H9 (cell line): Measurements from ENCODE around the gene TCF4. TPM values are rescaled to one million over a fixed set of nuclear protein-coding genes. Genes with fewer than 3 reads are reported as not detected.

Source experiments
- DNase-seq: peaks from one replicate; pipeline ENCODE4 v3.0.0-alpha.2; 2017
- H2AFZ ChIP-seq: one replicate; pipeline ENCODE4 v1.6.1; 2013; ENCODE audit warnings: mild to moderate bottlenecking, low read length, control low read depth, moderate library complexity
- H2AK5ac ChIP-seq: 2 replicates; pipeline ENCODE4 v1.6.1; 2013; ENCODE audit warnings: low read length, control low read depth, mixed read lengths; ENCODE audit not compliant: insufficient read length
- H2BK120ac ChIP-seq: one replicate; pipeline ENCODE4 v1.6.1; 2013; ENCODE audit warnings: low read depth, mild to moderate bottlenecking, low read length, control low read depth, inconsistent platforms; ENCODE audit not compliant: poor library complexity, severe bottlenecking
- H2BK12ac ChIP-seq: 2 replicates; pipeline ENCODE4 v1.6.1; 2013; ENCODE audit warnings: low read length, control low read depth, mixed read lengths, low read depth; ENCODE audit not compliant: insufficient read length
- H2BK15ac ChIP-seq: 2 replicates; pipeline ENCODE4 v1.6.1; 2013; ENCODE audit warnings: low read depth, low read length, control low read depth
- H2BK20ac ChIP-seq: one replicate; pipeline ENCODE4 v1.6.1; 2013; ENCODE audit warnings: low read depth, mild to moderate bottlenecking, low read length, control low read depth, inconsistent platforms; ENCODE audit not compliant: poor library complexity, severe bottlenecking
- H2BK5ac ChIP-seq: 2 replicates; pipeline ENCODE4 v1.6.1; 2013; ENCODE audit warnings: low read length, control low read depth, mixed read lengths; ENCODE audit not compliant: insufficient read length
- H3K14ac ChIP-seq: 2 replicates; pipeline ENCODE4 v1.6.1; 2013; ENCODE audit warnings: low read length, control low read depth; ENCODE audit not compliant: insufficient read depth
- H3K18ac ChIP-seq: 2 replicates; pipeline ENCODE4 v1.6.1; 2013; ENCODE audit warnings: low read depth, mild to moderate bottlenecking, mixed read lengths, low read length, control low read depth; ENCODE audit not compliant: insufficient read length
- H3K23ac ChIP-seq: 2 replicates; pipeline ENCODE4 v1.6.1; 2013; ENCODE audit warnings: low read length, control low read depth, mixed read lengths, low read depth; ENCODE audit not compliant: insufficient read length
- H3K23me2 ChIP-seq: 2 replicates; pipeline ENCODE4 v1.6.1; 2013; ENCODE audit warnings: low read depth, mild to moderate bottlenecking, mixed read lengths, low read length, control low read depth; ENCODE audit not compliant: insufficient read length, poor library complexity, severe bottlenecking
- H3K27ac ChIP-seq: 2 replicates; pipeline ENCODE4 v1.5.1; 2013; ENCODE audit warnings: low read length, control low read depth, mixed read lengths, low read depth; ENCODE audit not compliant: insufficient read length
- H3K27me3 ChIP-seq: 2 replicates; pipeline ENCODE4 v1.6.1; 2013; ENCODE audit warnings: low read length, control low read depth, inconsistent platforms; ENCODE audit not compliant: insufficient read depth
- H3K4ac ChIP-seq: 2 replicates; pipeline ENCODE4 v1.6.1; 2013; ENCODE audit warnings: low read depth, mild to moderate bottlenecking, control low read depth, inconsistent platforms, low read length, moderate library complexity
- H3K4me1 ChIP-seq: 2 replicates; pipeline ENCODE4 v1.6.1; 2013; ENCODE audit warnings: low read length, control low read depth, inconsistent platforms; ENCODE audit not compliant: insufficient read depth
- H3K4me2 ChIP-seq: 2 replicates; pipeline ENCODE4 v1.6.1; 2013; ENCODE audit warnings: low read length, control low read depth, mixed read lengths; ENCODE audit not compliant: insufficient read length, insufficient read depth
- H3K56ac ChIP-seq: 2 replicates; pipeline ENCODE4 v1.6.1; 2013; ENCODE audit warnings: low read depth, mild to moderate bottlenecking, mixed read lengths, low read length, control low read depth; ENCODE audit not compliant: insufficient read length
- H3K79me1 ChIP-seq: 2 replicates; pipeline ENCODE4 v1.6.1; 2013; ENCODE audit warnings: low read depth, mild to moderate bottlenecking, moderate library complexity, low read length, control low read depth, inconsistent platforms; ENCODE audit not compliant: insufficient read depth, poor library complexity, severe bottlenecking
- H3K79me2 ChIP-seq: 2 replicates; pipeline ENCODE4 v1.6.1; 2013; ENCODE audit warnings: low read length, control low read depth, inconsistent platforms; ENCODE audit not compliant: insufficient read depth
- H3K9ac ChIP-seq: 2 replicates; pipeline ENCODE4 v1.6.1; 2013; ENCODE audit warnings: low read length, control low read depth, mixed read lengths; ENCODE audit not compliant: insufficient read length; ENCODE audit errors: extremely low read depth
- H3K9me3 ChIP-seq: one replicate; pipeline ENCODE4 v1.6.1; 2013; ENCODE audit warnings: low read depth, low read length, inconsistent platforms; ENCODE audit not compliant: control insufficient read depth
- H3T11ph ChIP-seq: one replicate; pipeline ENCODE4 v1.6.1; 2013; ENCODE audit warnings: mild to moderate bottlenecking, low read length, control low read depth, inconsistent platforms
- H4K20me1 ChIP-seq: one replicate; pipeline ENCODE4 v1.6.1; 2013; ENCODE audit not compliant: control insufficient read depth, insufficient read length, insufficient read depth
- H4K5ac ChIP-seq: 2 replicates; pipeline ENCODE4 v1.6.1; 2013; ENCODE audit warnings: low read depth, mild to moderate bottlenecking, mixed read lengths, low read length, control low read depth; ENCODE audit not compliant: insufficient read length
- H4K8ac ChIP-seq: replicated peaks from 2 replicates; pipeline ENCODE4 v1.6.1; 2013; ENCODE audit warnings: low read length, control low read depth, mixed read lengths, low read depth; ENCODE audit not compliant: insufficient read length
- H4K91ac ChIP-seq: 2 replicates; pipeline ENCODE4 v1.6.1; 2013; ENCODE audit warnings: low read depth, mild to moderate bottlenecking, moderate library complexity, mixed read lengths, low read length, control low read depth; ENCODE audit not compliant: insufficient read length
- H3K27ac Mint-ChIP-seq, 3 experiments: 2 replicates in 2 of 3; 3 replicates in 1 of 3; pipeline ENCODE4 v1.8.0; 2020 to 2021; ENCODE audit warnings: mixed read lengths in 3 of 3, mild to moderate bottlenecking in 1 of 3, moderate library complexity in 1 of 3
- H3K27me3 Mint-ChIP-seq: 2 replicates; pipeline ENCODE4 v1.8.0; 2021; ENCODE audit warnings: low read depth, mild to moderate bottlenecking, moderate library complexity, mixed read lengths
- H3K36me3 Mint-ChIP-seq, 3 experiments: 2 replicates in 2 of 3; 3 replicates in 1 of 3; pipeline ENCODE4 v1.8.0; 2020 to 2021; ENCODE audit warnings: low read depth in 3 of 3, mixed read lengths in 3 of 3; ENCODE audit not compliant: insufficient read depth in 1 of 3
- H3K4me1 Mint-ChIP-seq, 2 experiments: 2 replicates each; pipeline ENCODE4 v1.8.0; 2020; ENCODE audit warnings: mixed read lengths in 2 of 2
- H3K4me3 Mint-ChIP-seq, 2 experiments: 2 replicates in 1 of 2; 3 replicates in 1 of 2; pipeline ENCODE4 v1.8.0; 2020 to 2021; ENCODE audit warnings: mild to moderate bottlenecking in 2 of 2, mixed read lengths in 2 of 2, moderate library complexity in 1 of 2
- H3K9me3 Mint-ChIP-seq, 2 experiments: 2 replicates in 1 of 2; 3 replicates in 1 of 2; pipeline ENCODE4 v1.8.0; 2020; ENCODE audit warnings: mild to moderate bottlenecking in 2 of 2, mixed read lengths in 2 of 2, moderate library complexity in 1 of 2
- CTCF ChIP-seq: fragments of 200-600 bp; sonication (generic); conservative IDR thresholded peaks from 3 replicates; pipeline ENCODE4 v1.8.0; 2021; ENCODE audit warnings: antibody characterized with exemption, mild to moderate bottlenecking
- WGBS: extraction: QIAGEN DNeasy Blood & Tissue Kit; methylation state at CpG from one replicate; pipeline ENCODE4 v1.1.7; 2013; ENCODE audit warnings: missing lambda C conversion rate, low lambda C conversion rate, mixed read lengths; ENCODE audit not compliant: insufficient read length; ENCODE audit errors: extremely low coverage; 5-methylcytosine and 5-hydroxymethylcytosine counted together
- total RNA-seq: library from RNA; stranded (reverse); gene quantifications from 2 replicates; pipeline ENCODE4 v1.2.1, GENCODE V29; 2021

Gene TCF4
- total RNA-seq, 1 experiment from 2014 or later = 99.4 TPM

DNA sequence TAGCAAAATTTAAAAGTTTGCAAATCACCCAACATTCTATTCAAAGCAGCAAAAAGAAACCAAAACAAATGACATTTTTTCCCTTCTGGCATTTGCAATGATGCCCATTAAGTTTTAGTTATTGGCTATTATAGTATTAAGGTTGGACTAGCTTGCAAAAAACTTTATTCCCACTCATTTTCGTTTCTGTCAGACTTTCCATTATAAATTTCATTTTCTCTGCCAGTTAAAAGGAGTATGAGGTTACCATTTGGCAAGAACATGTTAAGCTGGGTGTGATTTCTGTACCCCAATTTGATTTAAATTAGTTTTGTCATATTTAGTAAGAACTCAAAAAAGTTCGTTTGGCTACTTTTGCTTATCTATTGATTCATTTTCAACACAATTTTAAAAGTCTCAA is 187.9 kb downstream of the TCF4 start:
- Histone ChIP-seq H2AFZ (no peak overlapping the region), H4K5ac (no peak overlapping the region), H3K4ac (no peak overlapping the region), H3K9me3 (no peaks in the 10 kb centered on the region), H3K23ac (no peak overlapping the region), H3K4me1 (peaks cover 10% of the 10 kb centered on the region), H3K18ac (no peak overlapping the region), H3K23me2 (no peaks in the 10 kb centered on the region), H3K14ac (no peak overlapping the region), H4K8ac (no peak overlapping the region), H2BK5ac (no peak overlapping the region), H3K27me3 (no peaks in the 10 kb centered on the region), H2BK20ac (no peak overlapping the region), H3K9ac (no peak overlapping the region), H3K56ac (no peak overlapping the region), H3K79me1 (peaks cover 5% of the 10 kb centered on the region), H4K20me1 (no peaks in the 10 kb centered on the region), H3K4me2 (no peak overlapping the region), H3K79me2 (0 out of 2 replicates have a peak, but pooled peaks cover 3% of the 10 kb centered on the region), H2BK12ac (no peak overlapping the region), H4K91ac (no peak overlapping the region), H3T11ph (no peak overlapping the region), H3K27ac (no peak overlapping the region), H2BK120ac (no peak overlapping the region), H2BK15ac (no peak overlapping the region), H2AK5ac (no peak overlapping the region)
- H3K27ac Mint-ChIP-seq = no peak overlapping the region; a peak in 1 of 7 replicates
- WGBS = no CpG with 5 or more reads among the region's 2 CpGs
- no peaks in the 10 kb centered on the region for H3K27me3 Mint-ChIP-seq
- DNase-seq = no peak
- H3K4me1 Mint-ChIP-seq = peaks cover 69 to 73% of the 10 kb centered on the region in 2 experiments
- peaks cover 0 to 4% (median 2%) of the 10 kb centered on the region in 3 experiments; a peak in 2 of 7 replicates for H3K36me3 Mint-ChIP-seq
- no peaks in the 10 kb centered on the region for H3K9me3 Mint-ChIP-seq
- no peak for TF ChIP-seq CTCF
- H3K4me3 Mint-ChIP-seq = no peak overlapping the region
